Esophagus muscularis mucosa (tissue), 3 donors: ENCODE data around the gene AMOTL2.

Source experiments
- CTCF ChIP-seq, 3 experiments: fragments of 200-600 bp in 2 of 3; fragments of 450-650 bp in 1 of 3; sonication (generic) in 2 of 3; IDR thresholded peaks; one replicate each; pipeline ENCODE4 v1.5.1; 2017 to 2019; ENCODE audit warnings: antibody characterized with exemption in 3 of 3, mild to moderate bottlenecking in 2 of 3, moderate library complexity in 1 of 3
- POLR2A ChIP-seq: fragments of 450-650 bp; IDR thresholded peaks from one replicate; pipeline ENCODE4 v1.6.1; 2017; ENCODE audit warnings: antibody characterized with exemption, moderate library complexity, mild to moderate bottlenecking, low read depth
- POLR2AphosphoS5 ChIP-seq, 2 donors: sonication (generic); formaldehyde crosslinking; IDR thresholded peaks; one replicate each; pipeline ENCODE4 v1.6.1; 2017; ENCODE audit warnings: antibody characterized with exemption in 2 of 2

- TF ChIP-seq POLR2A (no peak), CTCF (IDR thresholded peaks at IDR 0.05) (no peak), POLR2AphosphoS5 (IDR thresholded peaks at IDR 0.05) (no peak)
Observed at GRCh38 chr3:134352031-134352671, 22.1 kb downstream of the AMOTL2 start.
